ENCODE results near the gene EXOC7. TPM values are rescaled to one million over a fixed set of nuclear protein-coding genes. Genes with fewer than 3 reads are reported as not detected.
A peak's percentile ranks its signal among the peaks of the same experiment; 100 is the strongest.

The EXOC7 gene
- total RNA-seq, 4 donors from 2014 or later, result 88.0 to 143 (median 105) TPM

DNA sequence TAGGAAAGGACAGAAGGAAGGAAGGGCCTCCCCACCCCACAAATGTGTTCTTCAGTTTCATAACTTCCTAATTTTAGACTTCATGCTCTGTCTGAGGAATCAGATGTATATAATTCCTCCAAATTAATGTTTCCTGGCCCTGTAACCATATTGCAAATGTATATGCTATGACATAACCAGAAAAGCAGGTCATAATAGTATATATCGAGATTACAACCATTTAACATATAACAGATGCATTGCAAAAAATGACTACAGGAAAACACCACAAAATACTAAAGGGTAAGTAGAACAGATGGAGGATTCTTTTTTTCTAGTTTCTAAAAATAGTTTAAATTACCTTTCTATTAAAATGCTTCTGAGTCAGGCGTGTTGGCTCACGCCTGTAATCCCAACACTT is 3.1 kb upstream of the EXOC7 start:
- WGBS, 2 donors (ENCODE audit: low coverage in 1 of 2), result 54 to 59% methylated on average over 1 to 3 of the region's 3 CpGs
- Histone ChIP-seq H3K9me3 (no peaks in the 10 kb centered on the region), H3K4me3 (no peak overlapping the region), H3K27me3 (no peaks in the 10 kb centered on the region), H3K4me1 (peaks cover 11 to 30% (median 25%) of the 10 kb centered on the region in 4 donors), H3K27ac (peak overlapping the region; percentile 32 to 53 (median 32)), H3K36me3 (no peaks in the 10 kb centered on the region)
- in situ Hi-C loops (cut with MboI; ENCODE audit: low pct_ligation_motif_present in 1 of 4, low pct_unique_long_range_greater_than_20kb in 1 of 4, low sequenced_read_pairs in 3 of 4) (no loop called here), intact Hi-C loops (cut with DNase I; ENCODE audit: low total_unique reads) (no loop called here)
- no peak for DNase-seq
- TF ChIP-seq POLR2A (IDR thresholded peaks at IDR 0.05), result no peak
- TF ChIP-seq EP300 (IDR thresholded peaks at IDR 0.05; ENCODE audit: low read depth), result no peak
- TF ChIP-seq POLR2AphosphoS5 (IDR thresholded peaks at IDR 0.05), result no peak
- TF ChIP-seq CTCF (IDR thresholded peaks at IDR 0.05), result no peak

DNA sequence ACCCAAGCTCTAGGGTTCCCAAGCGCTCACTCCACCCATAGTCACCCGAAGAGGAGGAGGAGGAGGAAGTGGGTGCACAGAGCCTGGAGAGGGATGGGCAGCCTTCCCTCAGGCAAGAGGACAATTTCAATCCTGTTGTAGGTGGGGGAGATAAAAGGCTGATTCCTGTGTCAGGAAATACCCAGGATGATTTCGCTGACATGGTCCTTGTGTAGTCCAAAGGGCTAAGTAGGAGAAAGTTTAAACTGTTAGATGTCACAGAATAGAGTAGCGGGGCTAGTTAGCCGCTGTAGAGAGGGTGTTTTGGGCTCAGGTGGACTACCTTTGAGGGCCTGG is 1.3 kb upstream of the EXOC7 start:
- DNase-seq, result no peak
- in situ Hi-C loops (cut with MboI; ENCODE audit: low pct_ligation_motif_present in 1 of 4, low pct_unique_long_range_greater_than_20kb in 1 of 4, low sequenced_read_pairs in 3 of 4) (no loop called here), intact Hi-C loops (cut with DNase I; ENCODE audit: low total_unique reads) (no loop called here)
- Histone ChIP-seq H3K36me3 (peaks cover 0 to 15% (median 4%) of the 10 kb centered on the region in 4 donors), H3K27ac (no peak overlapping the region), H3K27me3 (no peaks in the 10 kb centered on the region), H3K4me3 (no peak overlapping the region), H3K4me1 (peaks cover 11 to 33% (median 25%) of the 10 kb centered on the region in 4 donors), H3K9me3 (no peaks in the 10 kb centered on the region)
- TF ChIP-seq POLR2AphosphoS5 (IDR thresholded peaks at IDR 0.05) (no peak), CTCF (IDR thresholded peaks at IDR 0.05) (no peak), POLR2A (IDR thresholded peaks at IDR 0.05) (no peak), EP300 (IDR thresholded peaks at IDR 0.05; ENCODE audit: low read depth) (no peak)
- 65 to 94% methylated on average over 2 to 5 of the region's 5 CpGs for WGBS, 2 donors (ENCODE audit: low coverage in 1 of 2)

GRCh38 chr17:76104140-76104895 is 731 bp upstream of the EXOC7 start:
- peak overlapping the region; percentile 81 to 87 (median 84) for H3K27ac ChIP-seq
- 87% methylated on average over 23 of the region's 29 CpGs; no CpG with 5 or more reads in 1 of the 2 donors for WGBS, 2 donors (ENCODE audit: low coverage in 1 of 2)
- no peaks in the 10 kb centered on the region for H3K9me3 ChIP-seq
- intact Hi-C loops (cut with DNase I; ENCODE audit: low total_unique reads) (no loop called here), in situ Hi-C loops (cut with MboI; ENCODE audit: low pct_ligation_motif_present in 1 of 4, low pct_unique_long_range_greater_than_20kb in 1 of 4, low sequenced_read_pairs in 3 of 4) (no loop called here)
- DNase-seq, result no peak
- no peaks in the 10 kb centered on the region for H3K27me3 ChIP-seq
- H3K4me1 ChIP-seq, result peaks cover 11 to 33% (median 25%) of the 10 kb centered on the region in 4 donors
- H3K4me3 ChIP-seq, result peak overlapping the region in 3 of 4 donors; percentile 64 to 84 (median 66)
- H3K36me3 ChIP-seq, result peaks cover 0 to 21% (median 4%) of the 10 kb centered on the region in 4 donors
- TF ChIP-seq EP300 (IDR thresholded peaks at IDR 0.05; ENCODE audit: low read depth) (no peak), POLR2AphosphoS5 (IDR thresholded peaks at IDR 0.05) (no peak), CTCF (IDR thresholded peaks at IDR 0.05) (no peak), POLR2A (IDR thresholded peaks at IDR 0.05) (no peak)

- 0% methylated on average over 4 of the region's 4 CpGs; no CpG with 5 or more reads in 1 of the 2 donors for WGBS, 2 donors (ENCODE audit: low coverage in 1 of 2)
- H3K36me3 ChIP-seq, result peaks cover 0 to 34% (median 4%) of the 10 kb centered on the region in 4 donors
- no peak for TF ChIP-seq POLR2AphosphoS5 (IDR thresholded peaks at IDR 0.05)
- no peak for TF ChIP-seq EP300 (IDR thresholded peaks at IDR 0.05; ENCODE audit: low read depth)
- TF ChIP-seq CTCF (IDR thresholded peaks at IDR 0.05), result no peak
- TF ChIP-seq POLR2A (IDR thresholded peaks at IDR 0.05), result no peak
- no peaks in the 10 kb centered on the region for H3K27me3 ChIP-seq
- peaks cover 11 to 33% (median 25%) of the 10 kb centered on the region in 4 donors for H3K4me1 ChIP-seq
- H3K4me3 ChIP-seq, result peak overlapping the region; percentile 64 to 92 (median 75)
- in situ Hi-C loops (cut with MboI; ENCODE audit: low pct_ligation_motif_present in 1 of 4, low pct_unique_long_range_greater_than_20kb in 1 of 4, low sequenced_read_pairs in 3 of 4) (no loop called here), intact Hi-C loops (cut with DNase I; ENCODE audit: low total_unique reads) (no loop called here)
- DNase-seq, result no peak
- H3K9me3 ChIP-seq, result no peaks in the 10 kb centered on the region
- peak overlapping the region; percentile 81 to 87 (median 84) for H3K27ac ChIP-seq
Observed at GRCh38 chr17:76102944-76103273, 678 bp downstream of the EXOC7 start.
